SK-N-SH (cell line): ENCODE results near the gene SLCO1A2. TPM values are rescaled to one million over a fixed set of nuclear protein-coding genes. Genes with fewer than 3 reads are reported as not detected.

Experiments used
- CTCF ChIA-PET: fragments of 300-600, 350-600 bp; formaldehyde crosslinking; extraction: SDS; loops from one replicate; lab custom pipeline; 2021; lab: Yijun Ruan, JAX
- POLR2A ChIA-PET: fragments of 350-600 bp; sonication (Branson Sonifier 250); formaldehyde crosslinking; extraction: SDS; loops from one replicate; lab custom pipeline; 2020; ENCODE audit warnings: antibody characterized with exemption, inconsistent platforms; lab: Yijun Ruan, JAX
- DNase-seq: peaks from one replicate; pipeline ENCODE4 v3.0.0; 2012
- H2AFZ ChIP-seq: fragments of 200-600 bp; sonication (generic); 2 replicates; pipeline ENCODE4 v1.8.1; 2016; ENCODE audit warnings: antibody characterized with exemption, mild to moderate bottlenecking, low read depth
- H3F3A ChIP-seq: fragments of 200-600 bp; sonication (generic); replicated peaks from 2 replicates; pipeline ENCODE3; 2016; ENCODE audit warnings: antibody characterized with exemption, mild to moderate bottlenecking; ENCODE audit not compliant: insufficient read depth
- H3K27ac ChIP-seq, 2 experiments: fragments of 200-500 bp in 1 of 2; fragments of 200-600 bp in 1 of 2; sonication (Bioruptor generic) in 1 of 2; sonication (generic), shearing (Covaris generic) in 1 of 2; 2 replicates each; pipeline versions ENCODE4 v1.5.1 to v1.6.1; 2014 to 2016; ENCODE audit warnings: low read depth in 2 of 2, inconsistent platforms in 1 of 2, low read length in 1 of 2, mild to moderate bottlenecking in 1 of 2, mixed read lengths in 1 of 2
- H3K27me3 ChIP-seq: fragments of 200-600 bp; sonication (generic), shearing (Covaris generic); 2 replicates; pipeline ENCODE4 v1.6.1; 2016; ENCODE audit warnings: mixed run types; ENCODE audit not compliant: insufficient read depth
- H3K36me3 ChIP-seq, 2 experiments: fragments of 200-500 bp in 1 of 2; fragments of 200-600 bp in 1 of 2; sonication (Bioruptor generic) in 1 of 2; sonication (generic) in 1 of 2; replicated peaks in 1 of 2; 2 replicates each; pipeline versions ENCODE3 to v1.5.1; 2014 to 2016; ENCODE audit warnings: low read length in 1 of 2, mild to moderate bottlenecking in 1 of 2; ENCODE audit not compliant: insufficient read depth in 2 of 2, control insufficient read depth in 1 of 2
- H3K4me1 ChIP-seq, 2 experiments: fragments of 200-500 bp in 1 of 2; fragments of 200-600 bp in 1 of 2; sonication (Bioruptor generic) in 1 of 2; sonication (generic), shearing (Covaris generic) in 1 of 2; 2 replicates each; pipeline versions ENCODE4 v1.5.1 to v1.6.1; 2014 to 2016; ENCODE audit warnings: low read depth in 1 of 2, low read length in 1 of 2, mixed run types in 1 of 2; ENCODE audit not compliant: insufficient read depth in 2 of 2, control insufficient read depth in 1 of 2
- H3K4me2 ChIP-seq: fragments of 200-600 bp; sonication (generic), shearing (Covaris generic); 2 replicates; pipeline ENCODE4 v1.6.1; 2017; ENCODE audit warnings: mixed run types
- H3K4me3 ChIP-seq, 2 experiments: fragments of 200-500 bp in 1 of 2; fragments of 200-600 bp in 1 of 2; sonication (Bioruptor generic) in 1 of 2; sonication (generic), shearing (Covaris generic) in 1 of 2; 2 replicates each; pipeline versions ENCODE4 v1.5.1 to v1.8.1; 2014 to 2016; ENCODE audit warnings: low read depth in 2 of 2, inconsistent platforms in 1 of 2, low read length in 1 of 2, mild to moderate bottlenecking in 1 of 2, mixed read lengths in 1 of 2, moderate library complexity in 1 of 2
- H3K79me2 ChIP-seq: fragments of 200-600 bp; sonication (generic); 2 replicates; pipeline ENCODE4 v1.8.1; 2017; ENCODE audit warnings: mild to moderate bottlenecking; ENCODE audit not compliant: insufficient read depth
- H3K9ac ChIP-seq: fragments of 200-600 bp; sonication (generic); 2 replicates; pipeline ENCODE4 v1.6.1; 2017; ENCODE audit warnings: mixed run types
- H3K9me2 ChIP-seq: fragments of 200-600 bp; sonication (generic); 2 replicates; pipeline ENCODE4 v1.6.1; 2017; ENCODE audit warnings: mixed run types
- H3K9me3 ChIP-seq: fragments of 200-600 bp; sonication (generic); 2 replicates; pipeline ENCODE4 v1.6.1; 2017; ENCODE audit warnings: mixed run types, mild to moderate bottlenecking, moderate library complexity
- H4K20me1 ChIP-seq: fragments of 200-600 bp; sonication (generic); 2 replicates; pipeline ENCODE4 v1.6.1; 2017; ENCODE audit warnings: mild to moderate bottlenecking, mixed run types; ENCODE audit not compliant: insufficient read depth
- CTCF ChIP-seq: fragments of 200-600 bp; sonication (generic); IDR thresholded peaks from 2 replicates; pipeline ENCODE4 v1.6.1; 2017; ENCODE audit warnings: antibody characterized with exemption, mild to moderate bottlenecking, moderate library complexity
- MAX ChIP-seq: IDR thresholded peaks from 2 replicates; pipeline ENCODE4 v1.4.0; 2012; ENCODE audit warnings: low read depth
- MXI1 ChIP-seq: IDR thresholded peaks from 2 replicates; pipeline ENCODE4 v1.6.1; 2012; ENCODE audit warnings: mild to moderate bottlenecking, low read depth, low read length, improper control_type of control experiment
- SIN3A ChIP-seq: IDR thresholded peaks from 2 replicates; pipeline ENCODE4 v1.6.1; 2012; ENCODE audit warnings: low read depth, mild to moderate bottlenecking, low read length, moderate library complexity, borderline replicate concordance
- TAF1 ChIP-seq: IDR thresholded peaks from 2 replicates; pipeline ENCODE4 v1.6.1; 2012; ENCODE audit warnings: low read depth, mild to moderate bottlenecking, low read length, moderate library complexity, borderline replicate concordance
- USF1 ChIP-seq: IDR thresholded peaks from 2 replicates; pipeline ENCODE4 v1.4.0; 2012; ENCODE audit warnings: low read depth, borderline replicate concordance
- ZBTB33 ChIP-seq: IDR thresholded peaks from 2 replicates; pipeline ENCODE4 v1.4.0; 2012; ENCODE audit warnings: low read depth, borderline replicate concordance
- WGBS: methylation state at CpG from one replicate; pipeline ENCODE4 v1.1.6; 2017; ENCODE audit warnings: low lambda C conversion rate; 5-methylcytosine and 5-hydroxymethylcytosine counted together
- polyA plus RNA-seq, 3 experiments: library from polyadenylated mRNA; depleted of rRNA; stranded (reverse); fragments of >200 nt; gene quantifications; 2 replicates each; pipeline ENCODE4 v1.2.3, GENCODE V29; 2012

Gene SLCO1A2
- polyA plus RNA-seq, 1 of the 3 experiments (the other 2 are of a cell fraction): under 0.01 TPM

GRCh38 chr12:21340403-21340802, 5.7 kb upstream of the SLCO1A2 start:
- Histone ChIP-seq H3K27me3 (no peaks in the 10 kb centered on the region), H3K4me2 (no peak overlapping the region), H3K36me3 (no peaks in the 10 kb centered on the region), H3K9ac (no peak overlapping the region), H4K20me1 (no peaks in the 10 kb centered on the region), H3K9me3 (no peaks in the 10 kb centered on the region), H3K4me3 (no peak overlapping the region), H3K79me2 (no peaks in the 10 kb centered on the region), H3F3A (no peaks in the 10 kb centered on the region), H3K9me2 (no peaks in the 10 kb centered on the region), H3K27ac (no peak overlapping the region), H3K4me1 (no peaks in the 10 kb centered on the region), H2AFZ (no peak overlapping the region)
- DNase-seq: no peak
- 32% methylated on average over 6 of the region's 6 CpGs for WGBS
- TF ChIP-seq SIN3A (no peak), MAX (no peak), CTCF (no peak), USF1 (no peak), TAF1 (no peak), MXI1 (no peak), ZBTB33 (no peak)
- CTCF ChIA-PET: interaction anchor here (1.0 to 1.3 kb wide), 2 partner anchors 9 to 340 kb away, joined by 3 read pairs; no protein-coding TSS in a partner anchor
- POLR2A ChIA-PET: no interaction called here

- H3K36me3 ChIP-seq: no peaks in the 10 kb centered on the region
- H2AFZ ChIP-seq: no peak overlapping the region
- H4K20me1 ChIP-seq: no peaks in the 10 kb centered on the region
- H3K9me3 ChIP-seq: no peaks in the 10 kb centered on the region
- no peak for TF ChIP-seq TAF1
- no peak for TF ChIP-seq MAX
- ChIA-PET CTCF (interaction anchor here (1.3 kb wide), 1 partner anchor 9 kb away, joined by 3 read pairs; no protein-coding TSS in a partner anchor), POLR2A (no interaction called here)
- no peaks in the 10 kb centered on the region for H3K4me1 ChIP-seq
- H3K27me3 ChIP-seq: no peaks in the 10 kb centered on the region
- DNase-seq: no peak
- H3K9me2 ChIP-seq: no peaks in the 10 kb centered on the region
- WGBS: 31% methylated on average over 1 of the region's 1 CpG
- H3F3A ChIP-seq: no peaks in the 10 kb centered on the region
- H3K79me2 ChIP-seq: no peaks in the 10 kb centered on the region
- no peak overlapping the region for H3K4me3 ChIP-seq
- no peak overlapping the region for H3K4me2 ChIP-seq
- H3K27ac ChIP-seq: no peak overlapping the region
- no peak overlapping the region for H3K9ac ChIP-seq
Observed at GRCh38 chr12:21339921-21340320, 5.2 kb upstream of the SLCO1A2 start.
